Spinal cord (tissue), 10 donors: ENCODE data around the gene SLC5A9. TPM values are rescaled to one million over a fixed set of nuclear protein-coding genes. Genes with fewer than 3 reads are reported as not detected.

ENCODE experiments used
- DNase-seq, 6 donors: peaks; one replicate each; pipeline versions ENCODE4 v3.0.0 to v3.0.0-alpha.2; 2013 to 2015; ENCODE audit warnings: low spot score in 6 of 6, low read depth in 4 of 6
- H3K27ac ChIP-seq: one replicate; pipeline ENCODE4 v1.5.1; 2013; ENCODE audit warnings: low read depth, low read length, control low read depth
- H3K27me3 ChIP-seq: one replicate; pipeline ENCODE4 v1.6.1; 2013; ENCODE audit warnings: low read length; ENCODE audit not compliant: control insufficient read depth, insufficient read depth
- H3K36me3 ChIP-seq: one replicate; pipeline ENCODE4 v1.6.1; 2013; ENCODE audit warnings: low read length; ENCODE audit not compliant: control insufficient read depth, insufficient read depth
- H3K4me1 ChIP-seq: one replicate; pipeline ENCODE4 v1.6.1; 2013; ENCODE audit warnings: low read length; ENCODE audit not compliant: control insufficient read depth, insufficient read depth
- H3K4me3 ChIP-seq: one replicate; pipeline ENCODE4 v1.5.1; 2013; ENCODE audit warnings: low read depth, low read length, control low read depth
- H3K9me3 ChIP-seq: one replicate; pipeline ENCODE4 v1.6.1; 2013; ENCODE audit warnings: low read length; ENCODE audit not compliant: control insufficient read depth, insufficient read depth
- WGBS: methylation state at CpG from one replicate; pipeline ENCODE4 v1.1.5; 2013; ENCODE audit warnings: missing lambda C conversion rate; ENCODE audit not compliant: insufficient coverage; 5-methylcytosine and 5-hydroxymethylcytosine counted together
- long read RNA-seq, 4 donors: transcript quantifications; one replicate each; lab custom pipeline, GENCODE V29; 2026
- polyA plus RNA-seq, 2 donors: library from polyadenylated mRNA; unstranded; fragments of 120-200 nt; gene quantifications; one replicate each; pipeline ENCODE4 v1.2.1, GENCODE V29; 2013; ENCODE audit not compliant: insufficient read length in 2 of 2
- total RNA-seq, 2 donors: library from RNA; depleted of rRNA in 1 of 2; stranded (reverse); fragments of 120-200 nt in 1 of 2; fragments of >200 nt in 1 of 2; gene quantifications; one replicate each; pipeline versions ENCODE4 v1.2.3 to v1.2.4, GENCODE V29; 2013 to 2014
- donor health status: healthy.

The SLC5A9 gene
- total RNA-seq (under 1 TPM; 0.10 to 0.39 TPM), polyA plus RNA-seq (1 to 10 TPM; 1.8 to 2.4 TPM)
- long read RNA-seq, donor 1, result 0 reads
- long read RNA-seq, donor 2, result 0 reads
- long read RNA-seq, donor 3, result 0 reads
- long read RNA-seq, donor 4, result 0 reads

DNA sequence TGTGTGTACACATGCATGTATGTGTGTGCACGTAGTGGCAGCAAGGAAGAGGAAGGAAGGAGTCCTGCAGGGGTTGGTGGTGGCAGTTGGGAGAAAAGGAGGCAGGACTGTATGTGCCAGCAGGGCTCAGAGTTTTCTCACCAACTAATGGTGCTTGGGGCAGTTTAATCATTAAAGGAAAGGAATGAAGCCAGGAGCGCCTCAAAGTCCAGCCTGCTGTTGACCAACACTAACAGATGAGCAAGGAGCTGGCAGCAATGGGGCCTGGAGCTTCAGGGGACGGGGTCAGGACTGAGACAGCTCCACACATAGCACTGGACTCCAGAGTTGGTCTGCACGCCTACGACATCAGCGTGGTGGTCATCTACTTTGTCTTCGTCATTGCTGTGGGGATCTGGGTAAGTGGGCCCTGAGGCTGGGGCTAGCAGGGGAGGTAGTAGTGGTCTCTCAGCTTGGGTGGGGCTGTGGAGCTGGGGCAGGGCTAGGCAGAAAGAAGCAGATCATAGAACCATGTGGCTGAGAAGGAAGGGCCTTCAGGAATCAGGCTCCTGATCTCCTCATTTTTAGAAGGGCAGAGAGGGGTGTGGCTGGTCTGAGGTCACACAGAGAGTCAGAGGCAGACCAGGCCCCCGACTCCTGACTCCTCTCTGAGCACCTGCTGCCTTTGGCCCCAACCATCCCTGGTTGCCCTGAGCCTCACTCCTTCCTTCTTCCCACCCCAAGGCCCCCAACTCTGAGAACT, at the start of gene SLC5A9:
Gene SLC5A9 (plus strand): TSS at position 216 of the 742 bp plus-strand sequence. CDS start 21 bp downstream, at position 237.
- no peak within 1 kb of the TSS for H3K4me3 ChIP-seq
- no peaks in the 10 kb centered on the region for H3K27me3 ChIP-seq
- no peak within 1 kb of the TSS for H3K27ac ChIP-seq
- DNase-seq, result no peak
- H3K4me1 ChIP-seq, result no peaks in the 10 kb centered on the region
- H3K36me3 ChIP-seq, result no peaks in the 10 kb centered on the region
- 83% methylated on average over 8 of the region's 8 CpGs for WGBS
- no peaks in the 10 kb centered on the region for H3K9me3 ChIP-seq

DNA sequence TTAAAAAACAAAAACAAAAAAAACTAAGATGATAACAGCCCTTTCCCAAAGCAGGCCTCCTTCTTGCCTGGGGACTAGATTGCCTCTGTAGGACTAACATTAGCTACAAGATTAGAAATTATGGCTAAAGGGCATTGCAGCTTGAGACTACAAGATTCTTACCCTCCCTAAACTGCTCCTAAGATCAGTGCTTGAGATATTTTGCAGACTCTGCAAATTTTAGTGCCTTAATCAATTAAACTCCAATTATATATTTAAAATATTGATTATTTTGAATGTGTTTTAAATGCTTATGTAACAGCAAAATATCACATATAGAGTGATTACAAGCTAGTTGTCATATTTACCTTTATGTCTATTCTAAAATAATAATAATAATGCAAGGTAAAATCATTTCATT, 47.4 kb upstream of the SLC5A9 start:
- Histone ChIP-seq H3K4me3 (no peak overlapping the region), H3K27ac (no peak overlapping the region), H3K27me3 (no peaks in the 10 kb centered on the region), H3K9me3 (no peaks in the 10 kb centered on the region), H3K4me1 (no peaks in the 10 kb centered on the region), H3K36me3 (no peaks in the 10 kb centered on the region)
- DNase-seq, result no peak

GRCh38 chr1:48177257-48177656, 45.3 kb upstream of the SLC5A9 start:
- Histone ChIP-seq H3K36me3 (no peaks in the 10 kb centered on the region), H3K4me1 (no peaks in the 10 kb centered on the region), H3K27ac (no peak overlapping the region), H3K4me3 (no peak overlapping the region), H3K9me3 (no peaks in the 10 kb centered on the region), H3K27me3 (no peaks in the 10 kb centered on the region)
- no peak for DNase-seq
- WGBS, result 57% methylated on average over 1 of the region's 4 CpGs

DNA sequence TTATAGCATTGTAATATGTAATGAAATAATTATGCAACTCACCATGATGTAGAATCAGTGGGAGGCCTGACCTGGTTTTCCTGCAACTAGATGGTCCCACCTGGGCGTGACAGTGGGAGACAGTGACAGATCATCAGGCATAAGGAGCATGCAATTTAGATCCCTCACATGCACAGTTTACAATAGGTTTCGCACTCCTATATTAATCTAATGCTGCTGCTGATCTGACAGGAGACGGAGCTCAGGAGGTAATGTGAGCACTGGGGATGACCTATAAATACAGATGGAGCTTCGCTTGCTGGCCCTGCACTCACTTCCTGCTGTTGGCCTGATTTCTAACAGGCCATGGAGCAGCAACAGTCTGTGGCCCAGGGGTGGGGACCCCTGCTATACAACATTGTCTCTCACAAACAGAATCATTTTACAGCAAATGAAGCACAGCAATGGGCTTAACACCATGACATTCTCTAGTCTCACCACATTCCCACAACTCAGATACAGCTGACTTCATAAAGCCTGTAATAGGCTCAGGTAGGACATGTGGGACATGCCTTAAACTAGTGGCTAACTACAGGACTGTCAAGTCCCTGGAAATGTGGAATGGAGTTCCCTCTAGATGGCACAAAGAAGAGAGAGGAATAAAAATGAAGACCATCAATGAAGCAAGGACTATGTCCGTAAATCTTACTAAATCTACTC, 40.7 kb upstream of the SLC5A9 start:
- Histone ChIP-seq H3K27ac (no peak overlapping the region), H3K36me3 (no peaks in the 10 kb centered on the region), H3K4me1 (no peaks in the 10 kb centered on the region), H3K27me3 (no peaks in the 10 kb centered on the region), H3K4me3 (no peak overlapping the region), H3K9me3 (peaks cover 1% of the 10 kb centered on the region)
- WGBS, result 91% methylated on average over 4 of the region's 5 CpGs
- DNase-seq, result peak in 1 of 6 donors; percentile 54

GRCh38 chr1:48182439-48182838, 40.1 kb upstream of the SLC5A9 start:
- no peaks in the 10 kb centered on the region for H3K36me3 ChIP-seq
- H3K27me3 ChIP-seq, result no peaks in the 10 kb centered on the region
- H3K4me3 ChIP-seq, result no peak overlapping the region
- no peaks in the 10 kb centered on the region for H3K4me1 ChIP-seq
- peaks cover 3% of the 10 kb centered on the region for H3K9me3 ChIP-seq
- DNase-seq, result peak in 1 of 6 donors; percentile 50
- 100% methylated on average over 2 of the region's 2 CpGs for WGBS
- no peak overlapping the region for H3K27ac ChIP-seq

DNA sequence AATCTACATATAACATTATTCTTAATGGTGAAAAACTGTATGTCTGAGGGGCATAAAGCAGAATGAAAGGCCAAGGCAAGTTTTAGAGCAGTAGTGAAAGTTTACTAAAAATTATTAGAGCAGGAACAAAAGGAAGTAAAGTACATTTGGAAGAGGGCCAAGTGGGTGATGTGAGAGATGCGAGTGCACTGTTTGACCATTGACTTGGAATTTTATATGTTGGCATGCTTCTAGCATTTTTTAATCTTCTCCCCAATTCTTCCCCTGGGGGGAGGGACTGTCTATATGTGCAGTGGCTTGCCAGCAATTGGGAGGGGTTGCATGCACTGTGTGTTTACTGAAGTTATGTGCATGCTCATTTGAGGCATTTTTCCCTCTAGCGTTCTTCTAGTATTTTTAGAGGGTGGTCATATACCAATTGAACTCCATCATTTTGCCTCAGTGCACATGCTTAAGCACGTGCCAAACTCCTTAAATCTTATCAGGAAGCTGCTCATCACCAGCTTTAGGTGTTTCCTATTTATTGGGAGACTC, 36.1 kb upstream of the SLC5A9 start:
- Histone ChIP-seq H3K36me3 (no peaks in the 10 kb centered on the region), H3K4me1 (no peaks in the 10 kb centered on the region), H3K27ac (no peak overlapping the region), H3K4me3 (no peak overlapping the region), H3K9me3 (peaks cover 11% of the 10 kb centered on the region), H3K27me3 (no peaks in the 10 kb centered on the region)
- WGBS, result no CpG with 5 or more reads among the region's 3 CpGs
- DNase-seq, result no peak

GRCh38 chr1:48187969-48188563, 34.5 kb upstream of the SLC5A9 start:
- H3K9me3 ChIP-seq, result peaks cover 11% of the 10 kb centered on the region
- DNase-seq, result no peak

DNA sequence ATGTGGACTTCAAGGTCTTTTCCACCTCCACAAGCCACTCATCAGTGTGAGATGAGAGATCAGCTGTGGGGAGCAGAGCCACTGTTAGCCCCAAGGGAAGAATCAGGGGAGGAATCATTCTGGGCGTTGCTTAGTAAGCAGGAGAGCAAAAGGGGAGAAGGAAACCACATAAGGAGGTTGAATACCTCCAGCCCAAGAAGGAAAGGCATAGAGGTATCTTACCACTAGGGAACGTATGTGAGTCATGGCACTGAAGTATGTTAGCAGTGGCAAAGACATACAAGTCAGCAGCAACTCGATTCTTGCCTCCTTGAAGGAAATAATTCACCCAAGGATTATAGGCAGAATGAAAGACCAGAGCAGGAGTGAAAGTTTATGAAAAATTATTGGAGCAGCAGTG, 31.6 kb upstream of the SLC5A9 start:
- 63% methylated on average over 2 of the region's 3 CpGs for WGBS
- no peak overlapping the region for H3K4me3 ChIP-seq
- no peaks in the 10 kb centered on the region for H3K4me1 ChIP-seq
- H3K27me3 ChIP-seq, result no peaks in the 10 kb centered on the region
- no peak for DNase-seq
- peaks cover 11% of the 10 kb centered on the region for H3K9me3 ChIP-seq
- H3K36me3 ChIP-seq, result no peaks in the 10 kb centered on the region
- H3K27ac ChIP-seq, result no peak overlapping the region

More at GRCh38 chr1:48187969-48188563, 34.5 kb upstream of the SLC5A9 start:
- Histone ChIP-seq H3K27ac (no peak overlapping the region), H3K4me3 (no peak overlapping the region), H3K36me3 (no peaks in the 10 kb centered on the region), H3K27me3 (no peaks in the 10 kb centered on the region), H3K4me1 (no peaks in the 10 kb centered on the region)

DNA sequence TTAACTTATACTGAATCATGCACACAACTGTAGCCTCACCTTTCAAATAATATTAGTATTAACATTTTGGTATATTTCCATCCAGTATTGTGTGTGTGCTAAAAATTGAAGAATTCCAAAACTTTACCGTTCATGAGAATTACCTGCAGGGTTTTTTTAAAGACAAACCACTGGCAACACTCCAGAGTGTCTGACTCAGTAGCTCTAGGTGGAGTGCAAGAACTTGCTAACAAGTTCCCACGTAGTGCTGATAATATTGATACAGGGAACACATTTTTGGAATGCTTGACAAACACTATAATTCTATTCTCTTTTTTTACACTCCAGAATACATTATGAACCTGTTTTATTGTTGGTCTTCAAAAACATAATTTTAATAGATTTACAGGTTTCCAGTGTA, 27.7 kb upstream of the SLC5A9 start:
- Histone ChIP-seq H3K4me3 (no peak overlapping the region), H3K27ac (no peak overlapping the region), H3K36me3 (no peaks in the 10 kb centered on the region), H3K27me3 (peaks cover 5% of the 10 kb centered on the region), H3K9me3 (no peaks in the 10 kb centered on the region), H3K4me1 (no peaks in the 10 kb centered on the region)
- DNase-seq, result no peak
- 100% methylated on average over 1 of the region's 2 CpGs for WGBS
